Upper lobe of left lung (tissue), 4 donors: ENCODE results near the gene SLC8A3.
"Not testable (repeated sequence)": the region's sequence is repeated elsewhere in the genome, so short reads cannot be mapped to it uniquely, and the experiment has no call there.

Source experiments
- CTCF ChIP-seq, 6 experiments: fragments of 450-650 bp in 4 of 6; fragments of 200-600 bp in 2 of 6; sonication (generic) in 2 of 6; IDR thresholded peaks; one replicate each; pipeline ENCODE4 v1.5.1; 2016 to 2019; ENCODE audit warnings: antibody characterized with exemption in 6 of 6
- POLR2A ChIP-seq, 4 donors: fragments of 450-650 bp; IDR thresholded peaks; one replicate each; pipeline ENCODE4 v1.5.1; 2016 to 2017; ENCODE audit warnings: antibody characterized with exemption in 4 of 4, mild to moderate bottlenecking in 2 of 4

GRCh38 chr14:70229877-70230640 lies 41.3 kb upstream of the SLC8A3 start:
- TF ChIP-seq CTCF, POLR2A (IDR thresholded peaks at IDR 0.05): not testable (repeated sequence)
